Measurements from ENCODE around the gene TRAPPC12. TPM values are rescaled to one million over a fixed set of nuclear protein-coding genes. Genes with fewer than 3 reads are reported as not detected.
"Not testable (repeated sequence)": the region's sequence is repeated elsewhere in the genome, so short reads cannot be mapped to it uniquely, and the experiment has no call there.

The TRAPPC12 gene
- total RNA-seq, 1 donor, result 67.0 TPM

DNA sequence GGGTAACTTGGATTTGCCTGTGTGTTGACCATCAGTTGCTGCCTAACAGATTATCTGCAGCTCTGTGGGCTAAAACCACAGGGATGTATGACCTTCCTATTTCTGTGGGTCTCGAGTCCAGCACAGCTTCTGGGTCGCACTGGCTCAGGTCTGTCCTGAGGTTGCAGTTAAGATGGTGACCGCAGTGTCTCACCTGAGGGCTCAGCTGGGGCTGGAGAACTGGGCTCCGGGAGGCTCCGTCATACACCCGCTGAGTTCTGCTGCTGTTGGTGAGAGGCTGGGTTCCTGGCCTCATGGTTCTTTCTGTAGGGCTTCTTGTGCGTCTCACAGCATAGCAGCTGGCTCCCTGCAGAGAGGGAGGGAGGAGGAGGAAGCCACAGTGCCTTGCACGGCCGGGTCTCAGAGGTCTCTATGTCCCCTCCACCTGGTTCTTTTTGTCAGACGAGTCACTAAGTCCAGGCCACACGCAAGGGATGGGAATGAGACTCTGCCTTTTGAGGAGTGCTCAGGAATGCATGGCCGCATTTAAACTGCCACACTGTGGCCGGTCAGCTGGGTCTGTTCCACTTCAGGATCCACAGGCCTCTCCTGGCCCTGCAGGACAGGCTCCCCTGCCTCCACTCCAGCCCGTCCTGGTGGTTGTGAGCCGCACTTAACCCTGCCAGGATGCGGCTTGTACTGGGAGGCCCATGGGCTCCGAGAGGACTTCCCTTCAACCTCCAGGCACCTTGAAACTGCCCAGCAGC lies 72.6 kb downstream of the TRAPPC12 start:
- H3K79me2 ChIP-seq (ENCODE audit: insufficient read depth, low read length), result no peaks in the 10 kb centered on the region
- TF ChIP-seq, protein P1, sequence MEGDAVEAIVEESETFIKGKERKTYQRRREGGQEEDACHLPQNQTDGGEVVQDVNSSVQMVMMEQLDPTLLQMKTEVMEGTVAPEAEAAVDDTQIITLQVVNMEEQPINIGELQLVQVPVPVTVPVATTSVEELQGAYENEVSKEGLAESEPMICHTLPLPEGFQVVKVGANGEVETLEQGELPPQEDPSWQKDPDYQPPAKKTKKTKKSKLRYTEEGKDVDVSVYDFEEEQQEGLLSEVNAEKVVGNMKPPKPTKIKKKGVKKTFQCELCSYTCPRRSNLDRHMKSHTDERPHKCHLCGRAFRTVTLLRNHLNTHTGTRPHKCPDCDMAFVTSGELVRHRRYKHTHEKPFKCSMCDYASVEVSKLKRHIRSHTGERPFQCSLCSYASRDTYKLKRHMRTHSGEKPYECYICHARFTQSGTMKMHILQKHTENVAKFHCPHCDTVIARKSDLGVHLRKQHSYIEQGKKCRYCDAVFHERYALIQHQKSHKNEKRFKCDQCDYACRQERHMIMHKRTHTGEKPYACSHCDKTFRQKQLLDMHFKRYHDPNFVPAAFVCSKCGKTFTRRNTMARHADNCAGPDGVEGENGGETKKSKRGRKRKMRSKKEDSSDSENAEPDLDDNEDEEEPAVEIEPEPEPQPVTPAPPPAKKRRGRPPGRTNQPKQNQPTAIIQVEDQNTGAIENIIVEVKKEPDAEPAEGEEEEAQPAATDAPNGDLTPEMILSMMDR (IDR thresholded peaks at IDR 0.05; ENCODE audit: extremely low read depth, low read depth, low read length), result no peak

GRCh38 chr2:3453190-3453999 lies 73.9 kb downstream of the TRAPPC12 start:
- H2AFZ ChIP-seq (ENCODE audit: low read length), result no peak overlapping the region
- peaks cover 5% of the 10 kb centered on the region for H4K20me1 ChIP-seq (ENCODE audit: insufficient read depth, low read length)
- H3K4me1 ChIP-seq (ENCODE audit: insufficient read depth, low read length), result no peaks in the 10 kb centered on the region
- H3K27ac ChIP-seq (ENCODE audit: low read depth, low read length), result no peak overlapping the region
- no peaks in the 10 kb centered on the region for H3K9me3 ChIP-seq (ENCODE audit: low read depth, low read length)
- no peaks in the 10 kb centered on the region for H3K27me3 ChIP-seq (ENCODE audit: insufficient read depth, low read length)
- TF ChIP-seq, protein P1 (IDR thresholded peaks at IDR 0.05; ENCODE audit: extremely low read depth, low read depth, low read length), result no peak
- H3K4me3 ChIP-seq (ENCODE audit: insufficient read depth, low read length), result no peak overlapping the region
- H3K36me3 ChIP-seq (ENCODE audit: insufficient read depth, low read length), result peaks cover 43% of the 10 kb centered on the region
- H3K4me2 ChIP-seq (ENCODE audit: insufficient read depth, low read length), result no peak overlapping the region
- peak; percentile 45 for DNase-seq (ENCODE audit: insufficient read length, low spot score, missing footprints)
- no peaks in the 10 kb centered on the region for H3K79me2 ChIP-seq (ENCODE audit: insufficient read depth, low read length)

More for the DNA sequence above, 72.6 kb downstream of the TRAPPC12 start:
- Histone ChIP-seq H3K4me2 (ENCODE audit: insufficient read depth, low read length) (no peak overlapping the region), H3K4me1 (ENCODE audit: insufficient read depth, low read length) (no peaks in the 10 kb centered on the region), H3K27ac (ENCODE audit: low read depth, low read length) (no peak overlapping the region), H3K9me3 (ENCODE audit: low read depth, low read length) (no peaks in the 10 kb centered on the region), H3K36me3 (ENCODE audit: insufficient read depth, low read length) (peaks cover 44% of the 10 kb centered on the region), H3K4me3 (ENCODE audit: insufficient read depth, low read length) (no peak overlapping the region), H3K27me3 (ENCODE audit: insufficient read depth, low read length) (no peaks in the 10 kb centered on the region), H4K20me1 (ENCODE audit: insufficient read depth, low read length) (peaks cover 5% of the 10 kb centered on the region), H2AFZ (ENCODE audit: low read length) (no peak overlapping the region)
- no peak for DNase-seq (ENCODE audit: insufficient read length, low spot score, missing footprints)

GRCh38 chr2:3454005-3454404 lies 74.5 kb downstream of the TRAPPC12 start:
- H3K27me3 ChIP-seq (ENCODE audit: insufficient read depth, low read length); H3K4me2 ChIP-seq (ENCODE audit: insufficient read depth, low read length); H2AFZ ChIP-seq (ENCODE audit: low read length); H3K27ac ChIP-seq (ENCODE audit: low read depth, low read length); H3K4me1 ChIP-seq (ENCODE audit: insufficient read depth, low read length); H3K4me3 ChIP-seq (ENCODE audit: insufficient read depth, low read length); H4K20me1 ChIP-seq (ENCODE audit: insufficient read depth, low read length); H3K79me2 ChIP-seq (ENCODE audit: insufficient read depth, low read length); H3K9me3 ChIP-seq (ENCODE audit: low read depth, low read length): not testable (repeated sequence)
- peaks cover 42% of the 10 kb centered on the region for H3K36me3 ChIP-seq (ENCODE audit: insufficient read depth, low read length)
- DNase-seq (ENCODE audit: insufficient read length, low spot score, missing footprints), result peak; percentile 29

DNA sequence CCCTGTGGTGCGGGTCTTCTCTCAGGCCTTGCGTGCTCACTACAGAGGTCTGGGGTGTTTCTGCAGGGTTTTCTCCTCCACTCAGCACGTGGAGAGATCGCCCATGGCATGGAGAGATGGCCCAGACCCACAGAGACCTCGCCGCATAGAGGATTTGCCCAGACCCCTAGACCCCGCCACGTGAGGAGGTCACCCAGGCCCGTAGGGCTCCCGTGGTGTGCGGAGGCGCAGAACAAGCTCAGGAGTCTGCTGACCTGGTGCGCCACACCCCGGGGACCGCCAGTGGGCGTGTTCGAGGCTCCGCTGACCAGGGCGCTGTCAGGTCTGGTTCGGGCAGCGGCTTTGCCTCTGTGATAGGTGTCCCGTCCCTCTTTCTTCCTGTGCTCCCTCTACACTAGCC lies 75.3 kb downstream of the TRAPPC12 start:
- no peaks in the 10 kb centered on the region for H3K79me2 ChIP-seq (ENCODE audit: insufficient read depth, low read length)
- TF ChIP-seq, protein P1 (IDR thresholded peaks at IDR 0.05; ENCODE audit: extremely low read depth, low read depth, low read length), result no peak
- no peaks in the 10 kb centered on the region for H3K27me3 ChIP-seq (ENCODE audit: insufficient read depth, low read length)
- H3K27ac ChIP-seq (ENCODE audit: low read depth, low read length), result no peak overlapping the region
- no peak overlapping the region for H2AFZ ChIP-seq (ENCODE audit: low read length)
- H4K20me1 ChIP-seq (ENCODE audit: insufficient read depth, low read length), result no peaks in the 10 kb centered on the region
- H3K4me1 ChIP-seq (ENCODE audit: insufficient read depth, low read length), result no peaks in the 10 kb centered on the region
- no peak overlapping the region for H3K4me3 ChIP-seq (ENCODE audit: insufficient read depth, low read length)
- no peaks in the 10 kb centered on the region for H3K9me3 ChIP-seq (ENCODE audit: low read depth, low read length)
- peaks cover 35% of the 10 kb centered on the region for H3K36me3 ChIP-seq (ENCODE audit: insufficient read depth, low read length)
- H3K4me2 ChIP-seq (ENCODE audit: insufficient read depth, low read length), result no peak overlapping the region
- DNase-seq (ENCODE audit: insufficient read length, low spot score, missing footprints), result peak; percentile 21
